ENCODE measurements around the gene ATG4B. TPM values are rescaled to one million over a fixed set of nuclear protein-coding genes. Genes with fewer than 3 reads are reported as not detected.

The ATG4B gene
- total RNA-seq, 2 experiments from 2014 or later = 86.5 to 89.4 TPM

- H3K4me1 ChIP-seq (ENCODE audit: insufficient read depth, low read length) = peaks cover 50% of the 10 kb centered on the region
- intact Hi-C loops (cut with DNase I, micrococcal nuclease) = no loop called here
- H3K9me3 ChIP-seq (ENCODE audit: control insufficient read depth in 1 of 2, insufficient read depth in 1 of 2, low read length in 2 of 2) = no peaks in the 10 kb centered on the region
- H3K4me3 ChIP-seq (ENCODE audit: low read length) = no peak overlapping the region
- Mint-ChIP-seq H3K27ac (peak overlapping the region; percentile 84), H3K4me1 (ENCODE audit: low read depth) (peaks cover 62% of the 10 kb centered on the region), H3K36me3 (ENCODE audit: low read depth) (peaks cover 15% of the 10 kb centered on the region), H3K9me3 (no peaks in the 10 kb centered on the region), H3K27me3 (no peaks in the 10 kb centered on the region), H3K4me3 (peak overlapping the region; percentile 22)
- POLR2A ChIA-PET = interaction anchor here (0.9 kb wide), 1 partner anchor 46 kb away, joined by 3 read pairs; the partner anchor contains the start of gene DTYMK
- no peak for DNase-seq
- peaks cover 5% of the 10 kb centered on the region for H3K36me3 ChIP-seq (ENCODE audit: insufficient read depth, low read length)
- H3K27me3 ChIP-seq (ENCODE audit: control insufficient read depth in 1 of 2, insufficient read depth in 2 of 2, low read length in 2 of 2) = no peaks in the 10 kb centered on the region
- CTCF ChIA-PET = no interaction called here
- H3K27ac ChIP-seq (ENCODE audit: low read depth in 1 of 2, low read length in 2 of 2) = no peak overlapping the region
- TF ChIP-seq CTCF (IDR thresholded peaks at IDR 0.05) = no peak
- no peak for ATAC-seq (ENCODE audit: poor library complexity)
These were observed 2.8 kb downstream of the ATG4B start for GRCh38 chr2:241640165-241640795.

DNA sequence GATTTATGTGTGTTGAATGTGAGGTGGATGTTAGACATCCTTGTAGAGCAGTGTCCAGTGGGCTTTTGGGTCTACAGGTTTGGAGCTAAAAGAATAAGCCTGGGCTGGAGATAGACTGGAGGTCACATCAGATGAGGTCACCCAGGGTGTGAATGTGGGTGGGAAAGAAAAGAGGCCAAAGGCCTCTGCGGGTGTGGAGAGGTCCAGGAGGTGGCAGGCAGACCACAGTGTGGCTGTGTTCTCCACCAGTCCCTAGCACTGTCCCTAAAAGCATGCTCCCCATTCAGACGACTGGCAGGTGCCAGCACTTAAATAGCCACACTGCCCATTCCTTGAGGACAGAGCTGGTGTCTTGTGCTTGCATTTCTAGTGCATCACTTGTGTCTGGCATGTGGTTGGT is 4.1 kb downstream of the ATG4B start:
- Mint-ChIP-seq H3K4me3 (peak overlapping the region; percentile 23), H3K27ac (peak overlapping the region; percentile 10), H3K4me1 (ENCODE audit: low read depth) (peaks cover 56% of the 10 kb centered on the region), H3K9me3 (no peaks in the 10 kb centered on the region), H3K36me3 (ENCODE audit: low read depth) (peaks cover 9% of the 10 kb centered on the region), H3K27me3 (no peaks in the 10 kb centered on the region)
- intact Hi-C loops (cut with DNase I, micrococcal nuclease) = no loop called here
- peaks cover 42% of the 10 kb centered on the region for H3K4me1 ChIP-seq (ENCODE audit: insufficient read depth, low read length)
- TF ChIP-seq CTCF (IDR thresholded peaks at IDR 0.05) = no peak
- ATAC-seq (ENCODE audit: poor library complexity) = no peak
- no peaks in the 10 kb centered on the region for H3K9me3 ChIP-seq (ENCODE audit: control insufficient read depth in 1 of 2, insufficient read depth in 1 of 2, low read length in 2 of 2)
- POLR2A ChIA-PET = interaction anchor here (0.6 kb wide), 1 partner anchor 47 kb away, joined by 3 read pairs; no protein-coding TSS in a partner anchor
- CTCF ChIA-PET = interaction anchor here (1.2 kb wide), 1 partner anchor 60 kb away, joined by 3 read pairs; the partner anchor contains the start of gene ING5
- no peaks in the 10 kb centered on the region for H3K27me3 ChIP-seq (ENCODE audit: control insufficient read depth in 1 of 2, insufficient read depth in 2 of 2, low read length in 2 of 2)
- H3K36me3 ChIP-seq (ENCODE audit: insufficient read depth, low read length) = peaks cover 5% of the 10 kb centered on the region
- H3K4me3 ChIP-seq (ENCODE audit: low read length) = no peak overlapping the region
- H3K27ac ChIP-seq (ENCODE audit: low read depth in 1 of 2, low read length in 2 of 2) = no peak overlapping the region
- DNase-seq = no peak

GRCh38 chr2:241645056-241645914 is 7.8 kb downstream of the ATG4B start:
- intact Hi-C loops (cut with DNase I, micrococcal nuclease) = no loop called here
- no peak overlapping the region for H3K4me3 Mint-ChIP-seq
- no peaks in the 10 kb centered on the region for H3K9me3 Mint-ChIP-seq
- H3K4me1 Mint-ChIP-seq (ENCODE audit: low read depth) = peaks cover 44% of the 10 kb centered on the region
- peaks cover 23% of the 10 kb centered on the region for H3K4me1 ChIP-seq (ENCODE audit: insufficient read depth, low read length)
- ATAC-seq (ENCODE audit: poor library complexity) (no peak), DNase-seq (no peak)
- peaks cover 4% of the 10 kb centered on the region for H3K36me3 ChIP-seq (ENCODE audit: insufficient read depth, low read length)
- H3K4me3 ChIP-seq (ENCODE audit: low read length) = no peak overlapping the region
- no peaks in the 10 kb centered on the region for H3K27me3 Mint-ChIP-seq
- ChIA-PET POLR2A (no interaction called here), CTCF (no interaction called here)
- peaks cover 3% of the 10 kb centered on the region for H3K36me3 Mint-ChIP-seq (ENCODE audit: low read depth)
- H3K27ac ChIP-seq (ENCODE audit: low read depth in 1 of 2, low read length in 2 of 2) = no peak overlapping the region
- no peak overlapping the region for H3K27ac Mint-ChIP-seq
- no peak for TF ChIP-seq CTCF (IDR thresholded peaks at IDR 0.05)
- H3K9me3 ChIP-seq (ENCODE audit: control insufficient read depth in 1 of 2, insufficient read depth in 1 of 2, low read length in 2 of 2) = no peaks in the 10 kb centered on the region
- H3K27me3 ChIP-seq (ENCODE audit: control insufficient read depth in 1 of 2, insufficient read depth in 2 of 2, low read length in 2 of 2) = no peaks in the 10 kb centered on the region

Measured in CD4-positive, alpha-beta T cell (primary cell).